ENCODE data around the gene GSTM1.

The GSTM1 gene

DNA sequence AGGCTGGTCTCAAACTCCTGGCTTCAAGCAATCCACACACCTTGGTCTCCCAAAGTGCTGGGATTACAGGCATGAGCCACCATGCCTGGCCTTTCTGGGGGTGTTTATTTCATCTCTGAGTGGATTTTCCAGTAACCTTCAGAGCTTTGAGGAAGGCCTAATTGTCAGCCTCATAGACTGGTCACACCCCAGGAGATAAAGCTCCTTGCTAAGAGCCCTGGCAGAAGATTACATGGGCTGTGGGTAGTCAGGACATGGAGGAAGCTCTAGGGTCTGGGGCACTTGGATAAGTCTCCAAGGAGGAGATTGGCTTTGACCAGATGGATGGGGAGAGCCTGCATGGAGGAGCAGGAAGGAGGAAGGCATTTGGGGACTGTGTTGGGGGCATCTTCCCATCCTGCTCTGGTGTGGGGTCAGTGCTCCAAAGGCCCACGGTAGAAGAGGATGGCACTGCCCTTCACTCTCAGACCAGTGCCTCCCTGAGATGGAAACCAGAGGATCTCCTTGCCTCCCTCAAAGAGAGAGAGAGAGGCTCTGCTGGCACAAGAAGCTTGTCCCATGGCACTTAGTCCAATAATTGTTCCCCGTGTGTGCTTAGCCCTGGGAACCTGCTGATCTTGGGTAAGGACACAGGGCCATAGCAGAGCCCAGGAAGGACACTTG is 46.4 kb upstream of the GSTM1 start:
- TF ChIP-seq, protein P1, sequence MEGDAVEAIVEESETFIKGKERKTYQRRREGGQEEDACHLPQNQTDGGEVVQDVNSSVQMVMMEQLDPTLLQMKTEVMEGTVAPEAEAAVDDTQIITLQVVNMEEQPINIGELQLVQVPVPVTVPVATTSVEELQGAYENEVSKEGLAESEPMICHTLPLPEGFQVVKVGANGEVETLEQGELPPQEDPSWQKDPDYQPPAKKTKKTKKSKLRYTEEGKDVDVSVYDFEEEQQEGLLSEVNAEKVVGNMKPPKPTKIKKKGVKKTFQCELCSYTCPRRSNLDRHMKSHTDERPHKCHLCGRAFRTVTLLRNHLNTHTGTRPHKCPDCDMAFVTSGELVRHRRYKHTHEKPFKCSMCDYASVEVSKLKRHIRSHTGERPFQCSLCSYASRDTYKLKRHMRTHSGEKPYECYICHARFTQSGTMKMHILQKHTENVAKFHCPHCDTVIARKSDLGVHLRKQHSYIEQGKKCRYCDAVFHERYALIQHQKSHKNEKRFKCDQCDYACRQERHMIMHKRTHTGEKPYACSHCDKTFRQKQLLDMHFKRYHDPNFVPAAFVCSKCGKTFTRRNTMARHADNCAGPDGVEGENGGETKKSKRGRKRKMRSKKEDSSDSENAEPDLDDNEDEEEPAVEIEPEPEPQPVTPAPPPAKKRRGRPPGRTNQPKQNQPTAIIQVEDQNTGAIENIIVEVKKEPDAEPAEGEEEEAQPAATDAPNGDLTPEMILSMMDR (conservative IDR thresholded peaks at IDR 0.05; ENCODE audit: low read depth, low read length): no peak
- Histone ChIP-seq H3K4me2 (no peak overlapping the region), H3K27me3 (ENCODE audit: insufficient read depth, low read depth) (no peaks in the 10 kb centered on the region), H3K79me2 (ENCODE audit: insufficient read depth, low read depth) (no peaks in the 10 kb centered on the region), H2AFZ (ENCODE audit: low read depth) (no peak overlapping the region), H3K9ac (no peak overlapping the region), H3K36me3 (ENCODE audit: insufficient read depth) (no peaks in the 10 kb centered on the region), H4K20me1 (ENCODE audit: insufficient read depth) (no peaks in the 10 kb centered on the region), H3K27ac (no peak overlapping the region), H3K4me1 (ENCODE audit: low read depth, poor library complexity, severe bottlenecking) (peaks cover 19% of the 10 kb centered on the region), H3K4me3 (IDR thresholded peaks at IDR 0.05; ENCODE audit: insufficient read depth, low read depth, low read length) (no peak overlapping the region)

DNA sequence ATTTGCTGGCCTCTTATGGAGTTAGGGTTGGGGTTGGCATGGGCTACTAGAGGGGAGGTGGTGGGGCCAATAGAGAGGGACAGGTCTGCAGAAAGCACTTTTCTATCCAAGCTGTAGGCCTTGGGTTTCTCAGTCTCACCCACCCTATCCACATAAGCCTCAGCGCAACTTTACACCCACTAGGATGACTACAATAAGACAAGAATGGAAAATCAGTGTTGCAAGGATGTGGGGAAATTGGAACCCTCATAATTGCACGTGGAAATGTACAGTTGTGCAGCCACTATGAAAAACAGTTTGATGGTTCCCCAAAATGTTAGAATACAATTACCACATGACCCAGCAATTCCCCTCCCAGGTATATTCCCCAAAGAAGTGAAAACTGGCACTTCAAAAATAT is 45.8 kb upstream of the GSTM1 start:
- H4K20me1 ChIP-seq (ENCODE audit: insufficient read depth): no peaks in the 10 kb centered on the region
- H2AFZ ChIP-seq (ENCODE audit: low read depth): no peak overlapping the region
- H3K4me3 ChIP-seq (IDR thresholded peaks at IDR 0.05; ENCODE audit: insufficient read depth, low read depth, low read length): no peak overlapping the region
- no peaks in the 10 kb centered on the region for H3K27me3 ChIP-seq (ENCODE audit: insufficient read depth, low read depth)
- no peaks in the 10 kb centered on the region for H3K36me3 ChIP-seq (ENCODE audit: insufficient read depth)
- no peak overlapping the region for H3K27ac ChIP-seq
- TF ChIP-seq, protein P1 (conservative IDR thresholded peaks at IDR 0.05; ENCODE audit: low read depth, low read length): no peak
- no peaks in the 10 kb centered on the region for H3K79me2 ChIP-seq (ENCODE audit: insufficient read depth, low read depth)
- no peak overlapping the region for H3K9ac ChIP-seq
- H3K4me1 ChIP-seq (ENCODE audit: low read depth, poor library complexity, severe bottlenecking): peaks cover 17% of the 10 kb centered on the region
- no peak overlapping the region for H3K4me2 ChIP-seq

DNA sequence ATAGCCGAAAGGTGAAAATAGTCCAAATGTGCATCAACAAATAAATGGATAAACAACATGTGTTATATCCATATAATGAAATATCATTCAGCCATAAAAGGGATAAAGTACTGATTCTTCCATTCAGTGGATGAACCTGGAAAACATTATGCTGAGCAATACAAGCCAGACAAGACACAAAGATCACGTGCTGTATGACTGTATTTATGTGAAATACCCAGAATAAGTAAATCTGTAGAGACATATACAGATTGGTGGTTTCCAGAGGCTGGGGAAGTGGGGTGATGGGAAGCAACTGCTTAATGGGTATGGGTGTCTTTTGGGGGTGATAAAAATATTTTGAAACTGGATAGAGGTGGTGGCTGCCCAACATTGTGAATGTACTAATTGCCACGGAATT is 45.0 kb upstream of the GSTM1 start:
- H3K36me3 ChIP-seq (ENCODE audit: insufficient read depth): no peaks in the 10 kb centered on the region
- TF ChIP-seq, protein P1 (conservative IDR thresholded peaks at IDR 0.05; ENCODE audit: low read depth, low read length): no peak
- H3K4me2 ChIP-seq: no peak overlapping the region
- no peak overlapping the region for H3K9ac ChIP-seq
- no peaks in the 10 kb centered on the region for H4K20me1 ChIP-seq (ENCODE audit: insufficient read depth)
- no peak overlapping the region for H3K27ac ChIP-seq
- H3K79me2 ChIP-seq (ENCODE audit: insufficient read depth, low read depth): no peaks in the 10 kb centered on the region
- no peak overlapping the region for H2AFZ ChIP-seq (ENCODE audit: low read depth)
- H3K27me3 ChIP-seq (ENCODE audit: insufficient read depth, low read depth): no peaks in the 10 kb centered on the region
- H3K4me3 ChIP-seq (IDR thresholded peaks at IDR 0.05; ENCODE audit: insufficient read depth, low read depth, low read length): no peak overlapping the region
- H3K4me1 ChIP-seq (ENCODE audit: low read depth, poor library complexity, severe bottlenecking): peaks cover 17% of the 10 kb centered on the region

DNA sequence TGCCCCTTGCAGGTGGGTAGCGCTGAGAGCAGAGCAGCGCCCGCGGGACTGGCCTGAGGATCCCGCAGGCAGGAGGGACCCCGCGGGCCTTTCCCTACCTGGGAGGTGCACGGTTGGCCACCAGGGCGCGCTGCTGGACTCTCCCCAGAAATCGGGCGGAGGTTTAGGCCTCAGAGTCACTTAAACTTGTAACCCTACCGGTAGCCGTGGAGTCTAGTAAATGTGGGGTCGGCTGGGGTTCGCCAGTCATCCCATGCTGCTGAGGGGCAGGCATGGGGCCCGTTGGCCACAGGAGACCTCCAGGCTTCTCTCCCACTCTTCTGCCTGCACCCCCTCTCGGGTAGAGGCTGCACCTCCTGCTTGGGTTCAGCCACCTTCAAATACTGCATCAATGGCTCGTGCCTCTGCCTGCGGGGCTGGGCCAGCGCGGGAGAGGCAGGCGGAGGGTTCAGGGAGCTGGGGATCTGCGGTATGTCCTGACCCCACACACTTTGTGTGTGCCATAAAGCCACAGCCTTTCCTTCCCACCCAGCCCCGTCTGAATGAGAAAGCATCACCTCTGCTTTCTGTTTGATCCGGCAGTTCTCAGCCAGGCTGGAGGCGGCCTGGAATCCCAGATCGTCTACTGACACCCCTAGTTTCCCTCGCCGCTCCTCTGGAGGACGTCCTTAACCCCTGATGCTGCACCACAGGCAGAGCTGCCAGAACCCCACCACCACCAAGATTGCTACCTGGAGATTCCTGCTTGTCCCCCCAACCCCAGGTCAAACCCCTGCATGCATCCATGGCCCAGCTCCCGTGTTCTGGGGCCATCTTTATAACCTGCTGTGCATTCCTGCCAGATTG is 44.0 kb upstream of the GSTM1 start:
- H3K4me3 ChIP-seq (IDR thresholded peaks at IDR 0.05; ENCODE audit: insufficient read depth, low read depth, low read length): peak overlapping the region; percentile 65
- peak overlapping the region; percentile 70 for H3K4me2 ChIP-seq
- peaks cover 17% of the 10 kb centered on the region for H3K4me1 ChIP-seq (ENCODE audit: low read depth, poor library complexity, severe bottlenecking)
- no peak overlapping the region; the same call in 1 of the 2 replicates for H3K9ac ChIP-seq
- no peaks in the 10 kb centered on the region for H3K79me2 ChIP-seq (ENCODE audit: insufficient read depth, low read depth)
- H4K20me1 ChIP-seq (ENCODE audit: insufficient read depth): no peaks in the 10 kb centered on the region
- TF ChIP-seq, protein P1 (conservative IDR thresholded peaks at IDR 0.05; ENCODE audit: low read depth, low read length): peak; percentile 97
- H3K27me3 ChIP-seq (ENCODE audit: insufficient read depth, low read depth): no peaks in the 10 kb centered on the region
- H3K36me3 ChIP-seq (ENCODE audit: insufficient read depth): no peaks in the 10 kb centered on the region
- peak overlapping the region; percentile 95 for H2AFZ ChIP-seq (ENCODE audit: low read depth)
- no peak overlapping the region for H3K27ac ChIP-seq
